NT2/D1 (cell line): ENCODE measurements around the gene CDH4.

Experiments used
- DNase-seq: peaks from one replicate; pipeline ENCODE4 v3.0.0-alpha.2; 2011; ENCODE audit warnings: low read depth, low spot score
- H3K27me3 ChIP-seq: 2 replicates; pipeline ENCODE4 v1.6.0; 2011; ENCODE audit warnings: mild to moderate bottlenecking; ENCODE audit not compliant: insufficient read length, insufficient read depth
- H3K36me3 ChIP-seq: 2 replicates; pipeline ENCODE4 v1.6.1; 2011; ENCODE audit warnings: mild to moderate bottlenecking, low read length, mixed read lengths; ENCODE audit not compliant: insufficient read depth, insufficient read length
- H3K4me1 ChIP-seq: 2 replicates; pipeline ENCODE4 v1.5.1; 2011; ENCODE audit not compliant: insufficient read depth, insufficient read length
- H3K4me3 ChIP-seq: 2 replicates; pipeline ENCODE4 v1.5.1; 2011; ENCODE audit warnings: low read depth; ENCODE audit not compliant: insufficient read length
- H3K9ac ChIP-seq: 2 replicates; pipeline ENCODE4 v1.6.0; 2011; ENCODE audit warnings: low read depth; ENCODE audit not compliant: insufficient read length
- H3K9me3 ChIP-seq: 2 replicates; pipeline ENCODE4 v1.5.1; 2011; ENCODE audit warnings: mild to moderate bottlenecking, low read length; ENCODE audit not compliant: insufficient read depth
- SUZ12 ChIP-seq: IDR thresholded peaks from 2 replicates; pipeline ENCODE4 v1.6.1; 2011; ENCODE audit not compliant: insufficient read length, insufficient read depth; ENCODE audit errors: extremely low read depth
- YY1 ChIP-seq: IDR thresholded peaks from 2 replicates; pipeline ENCODE4 v1.6.1; 2011; ENCODE audit not compliant: insufficient read length, insufficient read depth
- ZNF274 ChIP-seq: IDR thresholded peaks from 2 replicates; pipeline ENCODE4 v1.6.1; 2011; ENCODE audit warnings: mild to moderate bottlenecking, low read depth, low read length

CDH4 gene

GRCh38 chr20:61885759-61886715 lies 634.0 kb downstream of the CDH4 start:
- peaks cover 45% of the 10 kb centered on the region for H3K27me3 ChIP-seq
- H3K36me3 ChIP-seq, result no peaks in the 10 kb centered on the region
- TF ChIP-seq SUZ12 (no peak), ZNF274 (no peak), YY1 (no peak)
- H3K9ac ChIP-seq, result peak overlapping the region; percentile 5
- no peak for DNase-seq
- H3K9me3 ChIP-seq, result no peaks in the 10 kb centered on the region
- H3K4me3 ChIP-seq, result no peak overlapping the region
- peaks cover 12% of the 10 kb centered on the region for H3K4me1 ChIP-seq

GRCh38 chr20:61886721-61887595 lies 634.9 kb downstream of the CDH4 start:
- Histone ChIP-seq H3K36me3 (no peaks in the 10 kb centered on the region), H3K4me1 (peaks cover 12% of the 10 kb centered on the region), H3K27me3 (peaks cover 48% of the 10 kb centered on the region), H3K4me3 (no peak overlapping the region), H3K9me3 (no peaks in the 10 kb centered on the region), H3K9ac (no peak overlapping the region)
- peak; percentile 57 for DNase-seq
- TF ChIP-seq SUZ12 (no peak), ZNF274 (no peak), YY1 (no peak)

- no peak for TF ChIP-seq YY1
- no peak for TF ChIP-seq SUZ12
- TF ChIP-seq ZNF274, result no peak
- Histone ChIP-seq H3K9me3 (peaks cover 5% of the 10 kb centered on the region; the same call in 1 of the 2 replicates), H3K4me1 (peaks cover 12% of the 10 kb centered on the region), H3K9ac (no peak overlapping the region), H3K27me3 (peaks cover 54% of the 10 kb centered on the region), H3K36me3 (no peaks in the 10 kb centered on the region), H3K4me3 (no peak overlapping the region)
- DNase-seq, result no peak
Observed at GRCh38 chr20:61887596-61888093, 635.6 kb downstream of the CDH4 start.

- Histone ChIP-seq H3K27me3 (peaks cover 56% of the 10 kb centered on the region), H3K4me1 (peaks cover 9% of the 10 kb centered on the region), H3K9me3 (peaks cover 5% of the 10 kb centered on the region; the same call in 1 of the 2 replicates), H3K36me3 (no peaks in the 10 kb centered on the region), H3K9ac (no peak overlapping the region), H3K4me3 (no peak overlapping the region)
- TF ChIP-seq ZNF274, result no peak
- TF ChIP-seq YY1, result no peak
- no peak for TF ChIP-seq SUZ12
- DNase-seq, result no peak
Observed at GRCh38 chr20:61888101-61888865, 636.2 kb downstream of the CDH4 start.

GRCh38 chr20:61889659-61890058 lies 637.6 kb downstream of the CDH4 start:
- TF ChIP-seq ZNF274 (no peak), YY1 (no peak), SUZ12 (no peak)
- peaks cover 63% of the 10 kb centered on the region for H3K27me3 ChIP-seq

GRCh38 chr20:61890210-61890609 lies 638.1 kb downstream of the CDH4 start:
- Histone ChIP-seq H3K9me3 (peaks cover 5% of the 10 kb centered on the region; the same call in 1 of the 2 replicates), H3K4me1 (peaks cover 5% of the 10 kb centered on the region), H3K36me3 (no peaks in the 10 kb centered on the region), H3K9ac (no peak overlapping the region), H3K27me3 (peaks cover 69% of the 10 kb centered on the region), H3K4me3 (no peak overlapping the region)
- no peak for DNase-seq
- TF ChIP-seq ZNF274, result no peak
- TF ChIP-seq YY1, result no peak
- TF ChIP-seq SUZ12, result no peak

More at GRCh38 chr20:61889659-61890058, 637.6 kb downstream of the CDH4 start:
- Histone ChIP-seq H3K4me3 (no peak overlapping the region), H3K9ac (no peak overlapping the region), H3K9me3 (peaks cover 5% of the 10 kb centered on the region; the same call in 1 of the 2 replicates), H3K4me1 (peaks cover 5% of the 10 kb centered on the region), H3K36me3 (no peaks in the 10 kb centered on the region)
- DNase-seq, result no peak
